Calu3 (cell line): ENCODE measurements around the gene RB1. TPM values are rescaled to one million over a fixed set of nuclear protein-coding genes. Genes with fewer than 3 reads are reported as not detected.

Experiments
- BruUV-seq: library from RNA; stranded (reverse); fragments of 400-500 nt; replicated peaks from 2 replicates; lab custom pipeline; 2021; lab: Mats Ljungman, UMichigan
- CTCF ChIA-PET: fragments of 300-600 bp; sonication (Branson Sonifier 250); formaldehyde crosslinking; loops from one replicate; lab custom pipeline; 2022; ENCODE audit warnings: antibody characterized with exemption; lab: Charles Lee
- DNase-seq: peaks from one replicate; pipeline ENCODE4 v3.0.0; 2022
- H3K27ac Mint-ChIP-seq: one replicate; pipeline ENCODE4 v1.8.0; 2022; ENCODE audit warnings: mixed read lengths; ENCODE audit not compliant: unreplicated experiment
- H3K27me3 Mint-ChIP-seq: one replicate; pipeline ENCODE4 v1.8.0; 2022; ENCODE audit warnings: mixed read lengths; ENCODE audit not compliant: unreplicated experiment
- H3K36me3 Mint-ChIP-seq: one replicate; pipeline ENCODE4 v1.8.0; 2022; ENCODE audit warnings: mild to moderate bottlenecking, moderate library complexity, mixed read lengths; ENCODE audit not compliant: insufficient read depth, unreplicated experiment
- H3K4me1 Mint-ChIP-seq: one replicate; pipeline ENCODE4 v1.8.0; 2022; ENCODE audit warnings: mild to moderate bottlenecking, low read depth, mixed read lengths; ENCODE audit not compliant: unreplicated experiment
- H3K4me3 Mint-ChIP-seq: one replicate; pipeline ENCODE4 v1.8.0; 2022; ENCODE audit warnings: mild to moderate bottlenecking, low read depth, moderate library complexity, mixed read lengths; ENCODE audit not compliant: unreplicated experiment
- H3K9me3 Mint-ChIP-seq: one replicate; pipeline ENCODE4 v1.8.0; 2022; ENCODE audit warnings: low read depth, mixed read lengths; ENCODE audit not compliant: unreplicated experiment
- intact Hi-C: fragments of 100-400 bp; cut with micrococcal nuclease; formaldehyde crosslinking; loops from one replicate; pipeline ENCODE4 v1.10.0; 2022; ENCODE audit not compliant: unreplicated experiment
- total RNA-seq: library from RNA; stranded (reverse); gene quantifications from 2 replicates; pipeline ENCODE4 v1.2.3, GENCODE V29; 2022
- TF ChIP-seq, protein P1 (sequence below): fragments of 200-600 bp; IDR thresholded peaks from one replicate; pipeline ENCODE4 v1.8.0; 2022; ENCODE audit warnings: antibody characterized with exemption; ENCODE audit not compliant: unreplicated experiment

RB1 gene
- total RNA-seq, 1 experiment from 2014 or later = 38.8 TPM

DNA sequence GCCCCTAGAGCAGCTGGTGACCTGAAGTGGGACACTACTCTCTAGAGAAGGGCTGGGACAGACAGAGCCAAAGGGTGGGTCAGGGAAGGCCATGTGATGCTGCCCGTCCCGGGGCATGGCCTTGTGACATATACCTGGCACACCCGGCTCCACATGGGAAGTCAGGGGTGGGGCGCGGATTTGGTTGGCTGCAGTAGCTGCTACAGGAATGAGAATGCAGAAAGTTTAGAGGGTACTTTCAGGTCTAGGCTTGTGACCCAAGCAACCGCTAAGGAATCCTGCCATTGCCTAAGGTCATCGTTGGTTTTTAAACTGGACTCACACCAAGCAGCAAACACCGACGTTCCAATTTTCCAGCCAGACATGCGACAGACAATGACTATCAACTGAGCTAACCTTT lies 203.5 kb downstream of the RB1 start:
- no peaks in the 10 kb centered on the region for H3K27me3 Mint-ChIP-seq
- H3K4me3 Mint-ChIP-seq = no peak overlapping the region
- intact Hi-C loops = no loop called here
- H3K4me1 Mint-ChIP-seq = no peaks in the 10 kb centered on the region
- CTCF ChIA-PET = no interaction called here
- H3K9me3 Mint-ChIP-seq = no peaks in the 10 kb centered on the region
- no TSS peak for BruUV-seq
- no peak for DNase-seq
- no peaks in the 10 kb centered on the region for H3K36me3 Mint-ChIP-seq
- TF ChIP-seq, protein P1, sequence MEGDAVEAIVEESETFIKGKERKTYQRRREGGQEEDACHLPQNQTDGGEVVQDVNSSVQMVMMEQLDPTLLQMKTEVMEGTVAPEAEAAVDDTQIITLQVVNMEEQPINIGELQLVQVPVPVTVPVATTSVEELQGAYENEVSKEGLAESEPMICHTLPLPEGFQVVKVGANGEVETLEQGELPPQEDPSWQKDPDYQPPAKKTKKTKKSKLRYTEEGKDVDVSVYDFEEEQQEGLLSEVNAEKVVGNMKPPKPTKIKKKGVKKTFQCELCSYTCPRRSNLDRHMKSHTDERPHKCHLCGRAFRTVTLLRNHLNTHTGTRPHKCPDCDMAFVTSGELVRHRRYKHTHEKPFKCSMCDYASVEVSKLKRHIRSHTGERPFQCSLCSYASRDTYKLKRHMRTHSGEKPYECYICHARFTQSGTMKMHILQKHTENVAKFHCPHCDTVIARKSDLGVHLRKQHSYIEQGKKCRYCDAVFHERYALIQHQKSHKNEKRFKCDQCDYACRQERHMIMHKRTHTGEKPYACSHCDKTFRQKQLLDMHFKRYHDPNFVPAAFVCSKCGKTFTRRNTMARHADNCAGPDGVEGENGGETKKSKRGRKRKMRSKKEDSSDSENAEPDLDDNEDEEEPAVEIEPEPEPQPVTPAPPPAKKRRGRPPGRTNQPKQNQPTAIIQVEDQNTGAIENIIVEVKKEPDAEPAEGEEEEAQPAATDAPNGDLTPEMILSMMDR = no peak
- no peak overlapping the region for H3K27ac Mint-ChIP-seq

DNA sequence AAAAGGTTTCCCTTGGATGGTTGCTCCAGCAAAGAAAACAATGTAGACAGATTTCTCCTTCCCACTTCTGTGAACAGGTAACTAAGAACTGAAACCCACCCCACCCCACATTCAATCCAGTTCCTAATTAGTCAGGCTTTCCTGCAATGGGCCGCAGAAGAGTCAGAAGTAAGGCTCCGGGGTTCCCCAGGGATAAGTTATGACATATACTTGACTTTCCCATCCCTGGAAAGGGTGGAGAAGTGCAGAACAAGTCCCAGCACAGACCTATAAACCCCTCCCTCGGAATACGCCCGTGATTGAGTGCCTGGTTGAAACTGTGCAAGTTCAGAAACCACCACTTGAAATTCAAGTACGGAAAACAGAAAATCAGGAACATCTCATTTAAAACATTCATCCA lies 204.5 kb downstream of the RB1 start:
- Mint-ChIP-seq H3K9me3 (no peaks in the 10 kb centered on the region), H3K27me3 (no peaks in the 10 kb centered on the region), H3K4me3 (no peak overlapping the region), H3K36me3 (no peaks in the 10 kb centered on the region), H3K4me1 (no peaks in the 10 kb centered on the region), H3K27ac (no peak overlapping the region)
- CTCF ChIA-PET = no interaction called here
- TF ChIP-seq, protein P1 = no peak
- no peak for DNase-seq
- intact Hi-C loops = no loop called here
- BruUV-seq = no TSS peak

DNA sequence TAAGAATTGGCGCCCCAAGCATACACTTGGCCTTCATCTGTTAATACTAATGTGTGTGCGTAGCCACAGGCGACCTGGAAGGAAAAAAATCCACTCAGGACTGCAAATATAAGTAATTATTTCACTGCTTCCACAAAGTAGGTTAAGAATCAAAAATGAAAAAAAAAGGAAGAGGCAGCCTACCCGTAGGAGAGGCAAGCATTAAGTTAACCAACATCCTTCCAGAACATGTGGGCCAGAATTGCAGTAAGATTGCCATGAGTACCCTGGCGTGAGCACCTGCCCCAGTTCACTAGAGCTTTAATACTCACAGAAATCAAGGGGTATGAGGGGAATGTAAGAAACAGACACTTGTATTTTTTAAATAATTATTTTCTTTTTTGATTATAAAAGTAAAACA lies 207.1 kb downstream of the RB1 start:
- DNase-seq = no peak
- intact Hi-C loops = no loop called here
- TF ChIP-seq, protein P1 = no peak
- Mint-ChIP-seq H3K4me1 (no peaks in the 10 kb centered on the region), H3K9me3 (no peaks in the 10 kb centered on the region), H3K27ac (no peak overlapping the region), H3K27me3 (no peaks in the 10 kb centered on the region), H3K4me3 (no peak overlapping the region), H3K36me3 (no peaks in the 10 kb centered on the region)
- no TSS peak for BruUV-seq
- CTCF ChIA-PET = no interaction called here

DNA sequence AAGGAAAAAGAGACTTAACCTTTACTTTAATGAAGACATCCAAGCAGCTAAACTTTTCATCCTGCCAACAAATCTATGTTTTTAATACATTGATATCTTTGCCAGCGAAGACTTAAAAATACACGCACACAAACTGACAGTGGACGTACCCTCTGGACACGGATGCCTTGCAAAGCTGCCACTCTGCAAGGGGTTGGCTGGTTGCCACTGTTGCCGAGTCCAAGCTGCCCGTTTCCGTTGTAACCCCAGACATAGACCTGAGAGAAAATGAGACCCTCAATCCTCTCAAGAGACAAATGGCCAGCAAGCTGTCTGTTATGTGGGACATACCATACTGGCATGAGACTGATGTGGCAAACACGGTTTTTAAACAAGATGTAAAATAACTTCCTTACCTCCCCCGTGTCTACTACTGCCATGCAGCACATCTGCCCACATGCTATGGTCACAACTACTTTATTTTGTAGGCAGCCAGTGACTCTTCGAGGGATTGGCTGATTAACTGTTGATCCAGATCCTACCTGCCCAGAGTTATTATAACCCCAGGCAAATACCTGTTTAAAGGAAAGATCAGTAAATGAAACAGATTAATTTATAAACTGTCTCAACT lies 208.2 kb downstream of the RB1 start:
- CTCF ChIA-PET = no interaction called here
- TF ChIP-seq, protein P1 = no peak
- BruUV-seq = no TSS peak
- Mint-ChIP-seq H3K9me3 (no peaks in the 10 kb centered on the region), H3K4me3 (no peak overlapping the region), H3K4me1 (no peaks in the 10 kb centered on the region), H3K27me3 (no peaks in the 10 kb centered on the region), H3K27ac (no peak overlapping the region), H3K36me3 (no peaks in the 10 kb centered on the region)
- intact Hi-C loops = no loop called here
- DNase-seq = no peak
